Measurements from ENCODE around the gene ERICH4.
A peak's percentile ranks its signal among the peaks of the same experiment; 100 is the strongest.
"Not testable (repeated sequence)": the region's sequence is repeated elsewhere in the genome, so short reads cannot be mapped to it uniquely, and the experiment has no call there.

Gene ERICH4

GRCh38 chr19:41408846-41409245, 34.1 kb upstream of the ERICH4 start:
- Mint-ChIP-seq H3K27ac (peak overlapping the region; percentile 89), H3K36me3 (ENCODE audit: low read depth) (peaks cover 43% of the 10 kb centered on the region)
- H3K4me3 Mint-ChIP-seq: not testable (repeated sequence)

GRCh38 chr19:41409288-41409687, 33.7 kb upstream of the ERICH4 start:
- H3K36me3 Mint-ChIP-seq (ENCODE audit: low read depth): peaks cover 46% of the 10 kb centered on the region
- H3K27ac Mint-ChIP-seq: peak overlapping the region; percentile 89
- H3K27me3 Mint-ChIP-seq: no peaks in the 10 kb centered on the region
- H3K4me3 Mint-ChIP-seq: peak overlapping the region; percentile 30
- intact Hi-C loops (cut with micrococcal nuclease): no loop called here
- no peaks in the 10 kb centered on the region for H3K9me3 Mint-ChIP-seq
- peaks cover 77% of the 10 kb centered on the region for H3K4me1 Mint-ChIP-seq (ENCODE audit: low read depth)

More at GRCh38 chr19:41408846-41409245, 34.1 kb upstream of the ERICH4 start:
- H3K9me3 Mint-ChIP-seq; H3K27me3 Mint-ChIP-seq; intact Hi-C loops (cut with micrococcal nuclease): not testable (repeated sequence)
- H3K4me1 Mint-ChIP-seq (ENCODE audit: low read depth): peaks cover 73% of the 10 kb centered on the region

- H3K27me3 Mint-ChIP-seq: no peaks in the 10 kb centered on the region
- H3K4me3 Mint-ChIP-seq: no peak overlapping the region
- peaks cover 80% of the 10 kb centered on the region for H3K4me1 Mint-ChIP-seq (ENCODE audit: low read depth)
- no peaks in the 10 kb centered on the region for H3K9me3 Mint-ChIP-seq
- H3K27ac Mint-ChIP-seq: peak overlapping the region; percentile 89
- intact Hi-C loops (cut with micrococcal nuclease): no loop called here
- H3K36me3 Mint-ChIP-seq (ENCODE audit: low read depth): peaks cover 58% of the 10 kb centered on the region
These were observed 32.5 kb upstream of the ERICH4 start for GRCh38 chr19:41410336-41411054.

GRCh38 chr19:41411100-41411967, 31.6 kb upstream of the ERICH4 start:
- intact Hi-C loops (cut with micrococcal nuclease): no loop called here
- Mint-ChIP-seq H3K4me1 (ENCODE audit: low read depth) (peaks cover 71% of the 10 kb centered on the region), H3K9me3 (no peaks in the 10 kb centered on the region), H3K36me3 (ENCODE audit: low read depth) (peaks cover 67% of the 10 kb centered on the region), H3K4me3 (no peak overlapping the region), H3K27me3 (no peaks in the 10 kb centered on the region), H3K27ac (peak overlapping the region; percentile 89)

DNA sequence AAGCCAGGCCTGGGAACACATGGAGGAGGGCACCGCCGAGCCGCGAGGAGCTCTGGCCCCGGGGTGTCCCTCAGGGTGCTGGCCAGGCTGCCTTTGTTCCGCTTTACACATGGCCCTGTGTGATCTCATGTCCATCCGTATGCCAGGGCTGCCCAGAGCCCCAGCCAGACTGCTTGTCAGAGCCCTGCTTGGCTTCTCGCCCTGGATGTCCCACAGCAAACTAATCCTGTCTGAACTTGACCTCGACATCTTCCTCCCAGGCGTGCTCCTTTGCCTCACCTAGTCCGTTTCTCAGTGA, 31.0 kb upstream of the ERICH4 start:
- Mint-ChIP-seq H3K9me3 (no peaks in the 10 kb centered on the region), H3K4me1 (ENCODE audit: low read depth) (peaks cover 66% of the 10 kb centered on the region), H3K4me3 (no peak overlapping the region), H3K27ac (peak overlapping the region; percentile 44), H3K27me3 (no peaks in the 10 kb centered on the region), H3K36me3 (ENCODE audit: low read depth) (peaks cover 72% of the 10 kb centered on the region)
- intact Hi-C loops (cut with micrococcal nuclease): no loop called here

DNA sequence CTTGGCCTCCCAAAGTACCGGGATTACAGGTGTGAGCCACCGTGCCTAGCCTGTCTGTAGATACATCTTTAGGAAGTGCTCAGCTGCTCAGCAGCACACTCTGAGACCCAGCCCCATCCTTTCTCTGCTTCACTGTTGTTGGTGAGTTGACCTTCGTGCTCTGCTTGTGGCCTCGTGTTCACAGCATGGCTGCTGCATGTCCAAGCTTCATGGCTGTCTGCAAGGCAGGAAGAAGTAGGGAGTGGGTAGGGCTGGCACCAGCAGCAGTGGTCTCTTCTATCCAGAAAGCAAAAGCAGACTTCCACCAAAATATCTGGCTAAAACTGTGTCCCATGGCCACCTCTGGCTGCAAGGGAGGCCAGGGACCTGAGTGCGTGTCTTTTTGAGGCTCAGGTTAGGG, 30.0 kb upstream of the ERICH4 start:
- Mint-ChIP-seq H3K9me3 (no peaks in the 10 kb centered on the region), H3K27ac (no peak overlapping the region), H3K27me3 (no peaks in the 10 kb centered on the region), H3K4me3 (no peak overlapping the region), H3K36me3 (ENCODE audit: low read depth) (peaks cover 83% of the 10 kb centered on the region), H3K4me1 (ENCODE audit: low read depth) (peaks cover 62% of the 10 kb centered on the region)
- intact Hi-C loops (cut with micrococcal nuclease): no loop called here

DNA sequence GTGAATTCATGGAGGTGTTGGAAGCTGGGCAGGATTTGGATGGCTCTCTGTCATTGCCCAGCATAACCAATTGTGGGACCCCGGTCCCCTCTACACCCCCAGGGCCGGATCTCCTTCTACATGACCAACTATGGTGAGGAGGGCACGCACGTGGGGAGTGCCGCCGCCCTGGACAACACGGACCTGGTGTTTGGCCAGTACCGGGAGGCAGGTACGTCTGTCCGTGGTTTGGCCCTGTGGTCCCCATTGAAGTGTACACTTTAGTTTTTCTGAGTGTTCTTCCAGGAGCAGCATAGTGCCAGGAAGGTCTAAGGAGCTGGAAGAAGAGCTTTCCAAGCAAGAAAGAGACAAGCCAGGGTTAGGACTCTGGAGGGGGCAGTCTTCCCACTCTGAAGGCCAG, 29.0 kb upstream of the ERICH4 start:
- no peaks in the 10 kb centered on the region for H3K27me3 Mint-ChIP-seq
- H3K4me3 Mint-ChIP-seq: no peak overlapping the region
- intact Hi-C loops (cut with micrococcal nuclease): no loop called here
- H3K36me3 Mint-ChIP-seq (ENCODE audit: low read depth): peaks cover 93% of the 10 kb centered on the region
- H3K27ac Mint-ChIP-seq: no peak overlapping the region
- H3K9me3 Mint-ChIP-seq: no peaks in the 10 kb centered on the region
- H3K4me1 Mint-ChIP-seq (ENCODE audit: low read depth): peaks cover 63% of the 10 kb centered on the region

DNA sequence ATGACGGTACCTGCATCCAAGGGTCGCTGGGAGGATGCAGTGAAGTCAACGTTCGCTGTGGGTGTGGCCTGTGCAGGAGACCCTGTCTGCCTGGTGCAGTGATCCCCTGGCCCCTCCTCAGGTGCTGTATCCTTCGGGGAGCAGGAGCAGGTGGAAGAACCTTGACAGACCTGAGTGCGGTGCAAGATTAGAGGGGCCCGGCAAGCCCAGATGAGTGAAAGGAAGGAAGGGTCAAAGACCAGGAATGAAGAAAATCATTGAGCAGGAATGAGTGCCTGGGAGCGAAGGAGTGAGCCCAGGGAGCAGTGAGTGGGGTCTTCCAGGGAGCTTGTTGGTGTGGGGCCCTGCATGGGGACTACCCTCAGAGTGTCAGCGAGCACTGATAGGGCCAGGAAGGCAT, 28.5 kb upstream of the ERICH4 start:
- Mint-ChIP-seq H3K27ac (no peak overlapping the region), H3K9me3 (no peaks in the 10 kb centered on the region), H3K36me3 (ENCODE audit: low read depth) (peaks cover 98% of the 10 kb centered on the region), H3K4me1 (ENCODE audit: low read depth) (peaks cover 63% of the 10 kb centered on the region), H3K27me3 (no peaks in the 10 kb centered on the region), H3K4me3 (no peak overlapping the region)
- intact Hi-C loops (cut with micrococcal nuclease): no loop called here

DNA sequence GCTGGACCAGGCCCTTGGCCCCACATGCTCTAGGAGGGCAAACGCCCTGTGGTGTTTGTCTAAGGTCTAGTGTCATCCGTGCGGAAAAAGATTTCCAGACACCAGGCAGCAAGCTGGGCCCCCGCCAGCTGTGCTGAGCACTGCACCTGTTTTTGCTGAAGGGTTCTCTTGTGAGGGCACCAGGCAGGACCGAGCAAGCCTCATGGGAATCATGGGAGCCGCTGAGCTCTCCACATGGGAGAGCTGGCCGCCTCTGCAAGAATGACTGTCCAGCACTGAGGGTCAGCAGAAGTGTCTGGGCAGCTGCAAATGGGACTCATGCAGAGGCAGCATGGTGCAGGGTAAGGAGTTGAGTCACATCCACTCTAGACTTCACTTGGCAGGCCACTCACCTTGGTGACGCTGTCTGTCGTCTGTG, 27.8 kb upstream of the ERICH4 start:
- intact Hi-C loops (cut with micrococcal nuclease): no loop called here
- Mint-ChIP-seq H3K4me3 (no peak overlapping the region), H3K27ac (no peak overlapping the region), H3K4me1 (ENCODE audit: low read depth) (peaks cover 64% of the 10 kb centered on the region), H3K27me3 (no peaks in the 10 kb centered on the region), H3K9me3 (no peaks in the 10 kb centered on the region), H3K36me3 (ENCODE audit: low read depth) (peaks cover 100% of the 10 kb centered on the region)

DNA sequence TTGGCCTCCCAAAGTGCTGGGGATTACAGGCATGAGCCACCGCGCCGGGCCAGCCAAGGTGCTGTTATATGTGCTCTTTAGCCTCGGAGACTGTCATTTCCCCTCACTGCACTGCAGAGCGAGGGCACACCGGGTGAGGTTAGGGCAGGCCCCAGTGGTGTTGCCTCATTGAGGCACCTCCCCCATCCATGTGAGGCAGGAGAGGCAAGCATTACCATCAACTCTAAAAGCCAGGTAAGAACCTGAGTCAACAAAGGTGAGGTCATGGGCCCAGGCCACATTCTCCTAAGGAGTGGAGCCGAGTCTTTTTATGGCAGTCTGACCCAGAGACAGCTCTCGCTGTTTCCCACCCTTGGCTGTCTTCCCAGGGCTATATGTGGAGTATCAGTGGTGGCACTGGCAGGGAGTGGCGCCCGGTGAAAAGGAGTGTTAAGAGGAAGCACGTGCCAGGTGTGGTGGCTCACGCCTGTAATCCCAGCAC, 26.7 kb upstream of the ERICH4 start:
- intact Hi-C loops (cut with micrococcal nuclease): no loop called here
- Mint-ChIP-seq H3K27ac (no peak overlapping the region), H3K9me3 (no peaks in the 10 kb centered on the region), H3K4me1 (ENCODE audit: low read depth) (peaks cover 64% of the 10 kb centered on the region), H3K36me3 (ENCODE audit: low read depth) (peaks cover 95% of the 10 kb centered on the region), H3K27me3 (no peaks in the 10 kb centered on the region), H3K4me3 (no peak overlapping the region)

DNA sequence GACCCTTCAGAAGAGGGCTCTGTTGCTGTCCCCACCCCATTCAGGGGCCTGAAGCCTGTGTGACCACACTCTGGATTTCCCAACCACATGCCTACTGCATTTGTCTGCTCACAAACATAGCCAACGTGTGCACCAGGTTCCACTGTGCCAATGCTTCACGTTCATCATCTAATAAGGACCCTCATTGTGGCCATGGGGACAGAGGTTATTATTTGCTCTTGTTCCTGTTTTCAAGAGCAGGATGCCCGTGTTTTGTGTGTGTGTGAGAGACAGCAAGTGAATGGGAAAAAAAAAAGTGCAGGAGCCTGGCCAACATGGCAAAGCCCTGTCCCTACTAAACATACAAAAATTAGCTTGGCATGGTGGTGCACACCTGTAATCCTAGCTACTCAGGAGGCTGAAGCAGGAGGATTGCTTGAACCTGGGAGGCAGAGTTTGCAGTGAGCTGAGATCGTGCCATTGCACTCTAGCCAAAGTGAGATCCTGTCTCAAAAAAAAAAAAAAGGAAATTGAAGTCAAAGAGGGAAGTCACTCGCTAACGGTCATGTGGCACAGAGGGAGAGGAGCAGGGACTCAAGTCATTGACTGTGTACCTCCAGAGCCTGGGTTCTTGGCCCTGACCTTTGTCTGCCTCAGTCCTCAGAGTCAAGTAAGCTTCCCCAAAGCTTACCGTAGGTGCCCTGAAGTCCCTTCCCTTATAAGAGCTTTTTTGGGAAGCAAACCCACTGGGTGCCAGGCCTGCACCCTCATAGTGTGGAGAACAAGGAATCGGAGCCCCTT, 22.7 kb upstream of the ERICH4 start:
- Mint-ChIP-seq H3K27ac (peak overlapping the region; percentile 87), H3K9me3 (no peaks in the 10 kb centered on the region), H3K4me3 (peak overlapping the region; percentile 17), H3K27me3 (no peaks in the 10 kb centered on the region), H3K36me3 (ENCODE audit: low read depth) (peaks cover 95% of the 10 kb centered on the region), H3K4me1 (ENCODE audit: low read depth) (peaks cover 70% of the 10 kb centered on the region)
- intact Hi-C loops (cut with micrococcal nuclease): loop anchor here (10.0 kb wide), 1 partner anchor 65 kb away; the partner anchor contains the start of gene TGFB1

- Mint-ChIP-seq H3K4me1 (ENCODE audit: low read depth) (peaks cover 80% of the 10 kb centered on the region), H3K36me3 (ENCODE audit: low read depth) (peaks cover 95% of the 10 kb centered on the region), H3K4me3 (peak overlapping the region; percentile 25), H3K9me3 (no peaks in the 10 kb centered on the region), H3K27me3 (no peaks in the 10 kb centered on the region), H3K27ac (peak overlapping the region; percentile 87)
- intact Hi-C loops (cut with micrococcal nuclease): loop anchor here (10.0 kb wide), 1 partner anchor 67 kb away; the partner anchor contains the start of gene TGFB1
These were observed 21.6 kb upstream of the ERICH4 start for GRCh38 chr19:41421314-41421713.

DNA sequence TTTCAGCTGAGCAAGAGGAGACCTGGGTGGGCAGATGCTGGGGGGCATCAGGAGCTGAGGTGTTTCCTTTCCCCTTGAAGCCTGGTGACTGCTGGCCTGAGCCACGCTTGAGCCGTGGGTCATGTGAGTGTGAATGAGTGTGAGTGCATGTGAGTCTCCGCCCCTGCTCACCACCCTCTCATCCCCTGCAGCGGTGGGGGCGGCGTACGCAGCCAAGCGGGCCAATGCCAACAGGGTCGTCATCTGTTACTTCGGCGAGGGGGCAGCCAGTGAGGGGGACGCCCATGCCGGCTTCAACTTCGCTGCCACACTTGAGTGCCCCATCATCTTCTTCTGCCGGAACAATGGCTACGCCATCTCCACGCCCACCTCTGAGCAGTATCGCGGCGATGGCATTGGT, 21.0 kb upstream of the ERICH4 start:
- Mint-ChIP-seq H3K9me3 (no peaks in the 10 kb centered on the region), H3K4me1 (ENCODE audit: low read depth) (peaks cover 86% of the 10 kb centered on the region), H3K36me3 (ENCODE audit: low read depth) (peaks cover 95% of the 10 kb centered on the region), H3K27me3 (no peaks in the 10 kb centered on the region), H3K4me3 (no peak overlapping the region), H3K27ac (peak overlapping the region; percentile 87)
- intact Hi-C loops (cut with micrococcal nuclease): loop anchor here (10.0 kb wide), 1 partner anchor 67 kb away; the partner anchor contains the start of gene TGFB1

Measured in dendritic cell treated with granulocyte-macrophage colony-stimulating factor and Interleukin-4, amounts not matched to agents 40 ng/mL and 50 ng/mL, for 4 days (primary cell).